ENCODE results near the gene PCDH17. TPM values are rescaled to one million over a fixed set of nuclear protein-coding genes. Genes with fewer than 3 reads are reported as not detected.

The PCDH17 gene
- total and polyA plus RNA-seq, 2 donors (not counting 1 experiment from before 2014, with no cell fraction given), result not detected

GRCh38 chr13:57637515-57637914 is 6.0 kb downstream of the PCDH17 start:
- ChIA-PET CTCF (no interaction called here), POLR2A (no interaction called here)
- TF ChIP-seq, protein P1, sequence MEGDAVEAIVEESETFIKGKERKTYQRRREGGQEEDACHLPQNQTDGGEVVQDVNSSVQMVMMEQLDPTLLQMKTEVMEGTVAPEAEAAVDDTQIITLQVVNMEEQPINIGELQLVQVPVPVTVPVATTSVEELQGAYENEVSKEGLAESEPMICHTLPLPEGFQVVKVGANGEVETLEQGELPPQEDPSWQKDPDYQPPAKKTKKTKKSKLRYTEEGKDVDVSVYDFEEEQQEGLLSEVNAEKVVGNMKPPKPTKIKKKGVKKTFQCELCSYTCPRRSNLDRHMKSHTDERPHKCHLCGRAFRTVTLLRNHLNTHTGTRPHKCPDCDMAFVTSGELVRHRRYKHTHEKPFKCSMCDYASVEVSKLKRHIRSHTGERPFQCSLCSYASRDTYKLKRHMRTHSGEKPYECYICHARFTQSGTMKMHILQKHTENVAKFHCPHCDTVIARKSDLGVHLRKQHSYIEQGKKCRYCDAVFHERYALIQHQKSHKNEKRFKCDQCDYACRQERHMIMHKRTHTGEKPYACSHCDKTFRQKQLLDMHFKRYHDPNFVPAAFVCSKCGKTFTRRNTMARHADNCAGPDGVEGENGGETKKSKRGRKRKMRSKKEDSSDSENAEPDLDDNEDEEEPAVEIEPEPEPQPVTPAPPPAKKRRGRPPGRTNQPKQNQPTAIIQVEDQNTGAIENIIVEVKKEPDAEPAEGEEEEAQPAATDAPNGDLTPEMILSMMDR (IDR thresholded peaks at IDR 0.05), result no peak
- TF ChIP-seq EZH2 (IDR thresholded peaks at IDR 0.05; ENCODE audit: borderline replicate concordance, insufficient read depth, low read depth, low read length, poor library complexity, severe bottlenecking), result no peak
- intact Hi-C loops (cut with micrococcal nuclease), result no loop called here
- ATAC-seq (ENCODE audit: low read depth) (no peak), DNase-seq (no peak)
- H3K27me3 ChIP-seq (replicated peaks in 1 of 4; ENCODE audit: control extremely low read depth in 1 of 4, control insufficient read depth in 3 of 4, insufficient read depth in 4 of 4, low read length in 3 of 4), result peaks cover 0 to 22% (median 5%) of the 10 kb centered on the region in 4 experiments
- H4K20me1 ChIP-seq (ENCODE audit: control insufficient read depth, insufficient read depth, low read length, poor library complexity, severe bottlenecking), result no peaks in the 10 kb centered on the region
- H3K4me1 Mint-ChIP-seq, result peaks cover 4% of the 10 kb centered on the region
- no peaks in the 10 kb centered on the region for H3K36me3 ChIP-seq (replicated peaks in 1 of 2; ENCODE audit: control extremely low read depth in 1 of 2, control insufficient read depth in 1 of 2, extremely low read depth in 1 of 2, insufficient read depth in 2 of 2, low read length in 1 of 2)
- H3K4me3 Mint-ChIP-seq, result no peak overlapping the region
- peaks cover 6% of the 10 kb centered on the region for H3K27me3 Mint-ChIP-seq
- 100% methylated on average over 1 of the region's 1 CpG for WGBS (ENCODE audit: insufficient coverage)
- no peak overlapping the region for H3K27ac Mint-ChIP-seq
- H3K4me2 ChIP-seq (replicated peaks; ENCODE audit: low read depth, low read length, poor library complexity, severe bottlenecking), result no peak overlapping the region
- no peaks in the 10 kb centered on the region for H3K9me3 Mint-ChIP-seq (ENCODE audit: insufficient read depth)
- H2AFZ ChIP-seq (ENCODE audit: insufficient read depth, low read depth, low read length, poor library complexity, severe bottlenecking), result no peak overlapping the region
- peaks cover 0 to 8% of the 10 kb centered on the region in 2 donors for H3K4me1 ChIP-seq (ENCODE audit: control insufficient read depth in 2 of 2, insufficient read depth in 2 of 2, low read length in 2 of 2)
- no peak overlapping the region for H3K4me3 ChIP-seq (ENCODE audit: control extremely low read depth in 1 of 5, extremely low read depth in 1 of 5, insufficient read depth in 1 of 5, low read depth in 2 of 5, low read length in 4 of 5)
- no peaks in the 10 kb centered on the region for H3K79me2 ChIP-seq (ENCODE audit: control insufficient read depth, insufficient read depth, low read length)
- no peak overlapping the region for H3K27ac ChIP-seq (ENCODE audit: low read length in 2 of 2)
- peaks cover 0 to 25% (median 0%) of the 10 kb centered on the region in 3 donors for H3K9me3 ChIP-seq (ENCODE audit: control extremely low read depth in 1 of 3, control insufficient read depth in 2 of 3, insufficient read depth in 1 of 3, low read length in 2 of 3)
- no peak overlapping the region for H3K9ac ChIP-seq (ENCODE audit: low read length)

DNA sequence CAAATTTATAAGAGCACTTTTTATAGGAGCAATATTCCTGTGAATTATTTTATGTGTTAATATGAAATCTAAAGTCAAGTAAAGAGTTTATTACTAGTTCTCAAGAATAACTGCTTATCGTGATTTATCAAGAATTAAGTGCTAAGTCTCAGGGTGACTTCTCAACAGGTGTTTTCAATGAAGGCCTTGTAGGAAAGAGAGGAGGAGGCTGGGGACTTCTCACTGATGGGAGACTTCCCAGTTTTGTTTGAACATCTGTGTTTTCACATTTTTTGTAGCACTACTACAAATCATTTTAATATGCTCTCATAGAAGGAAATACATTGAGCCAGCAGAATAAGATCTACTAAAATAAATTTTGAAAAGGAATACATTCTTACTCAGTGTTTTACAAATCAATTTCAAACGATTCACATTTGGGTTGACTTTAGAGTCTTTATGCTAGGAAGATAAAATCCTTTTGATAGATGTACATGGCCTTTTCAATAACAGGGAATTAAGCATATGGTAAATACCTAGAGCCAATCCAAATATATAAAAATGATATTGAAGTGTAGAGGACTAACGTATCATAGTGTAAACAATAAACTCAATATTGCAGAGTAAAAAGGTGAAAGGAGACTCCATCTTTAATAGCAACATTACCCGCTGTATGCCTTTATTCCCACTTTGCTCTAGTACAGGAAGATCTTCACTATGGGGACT is 6.8 kb downstream of the PCDH17 start:
- H3K4me3 Mint-ChIP-seq, result no peak overlapping the region
- ChIA-PET CTCF (no interaction called here), POLR2A (no interaction called here)
- no peak for ATAC-seq (ENCODE audit: low read depth)
- intact Hi-C loops (cut with micrococcal nuclease), result no loop called here
- Histone ChIP-seq H3K4me2 (replicated peaks; ENCODE audit: low read depth, low read length, poor library complexity, severe bottlenecking) (no peak overlapping the region), H3K4me3 (ENCODE audit: control extremely low read depth in 1 of 5, extremely low read depth in 1 of 5, insufficient read depth in 1 of 5, low read depth in 2 of 5, low read length in 4 of 5) (no peak overlapping the region), H3K9ac (ENCODE audit: low read length) (no peak overlapping the region), H3K36me3 (replicated peaks in 1 of 2; ENCODE audit: control extremely low read depth in 1 of 2, control insufficient read depth in 1 of 2, extremely low read depth in 1 of 2, insufficient read depth in 2 of 2, low read length in 1 of 2) (no peaks in the 10 kb centered on the region), H3K27me3 (replicated peaks in 1 of 4; ENCODE audit: control extremely low read depth in 1 of 4, control insufficient read depth in 3 of 4, insufficient read depth in 4 of 4, low read length in 3 of 4) (peaks cover 0 to 13% (median 0%) of the 10 kb centered on the region in 4 experiments), H3K79me2 (ENCODE audit: control insufficient read depth, insufficient read depth, low read length) (no peaks in the 10 kb centered on the region), H4K20me1 (ENCODE audit: control insufficient read depth, insufficient read depth, low read length, poor library complexity, severe bottlenecking) (no peaks in the 10 kb centered on the region), H3K27ac (ENCODE audit: low read length in 2 of 2) (no peak overlapping the region), H3K9me3 (ENCODE audit: control extremely low read depth in 1 of 3, control insufficient read depth in 2 of 3, insufficient read depth in 1 of 3, low read length in 2 of 3) (peaks cover 0 to 17% (median 0%) of the 10 kb centered on the region in 3 donors), H3K4me1 (ENCODE audit: control insufficient read depth in 2 of 2, insufficient read depth in 2 of 2, low read length in 2 of 2) (peaks cover 0 to 2% of the 10 kb centered on the region in 2 donors), H2AFZ (ENCODE audit: insufficient read depth, low read depth, low read length, poor library complexity, severe bottlenecking) (no peak overlapping the region)
- no peak overlapping the region for H3K27ac Mint-ChIP-seq
- no peak for TF ChIP-seq EZH2 (IDR thresholded peaks at IDR 0.05; ENCODE audit: borderline replicate concordance, insufficient read depth, low read depth, low read length, poor library complexity, severe bottlenecking)
- TF ChIP-seq, protein P1 (IDR thresholded peaks at IDR 0.05), result no peak
- peaks cover 2% of the 10 kb centered on the region for H3K4me1 Mint-ChIP-seq
- no peaks in the 10 kb centered on the region for H3K27me3 Mint-ChIP-seq
- WGBS (ENCODE audit: insufficient coverage), result no CpG with 5 or more reads among the region's 4 CpGs
- no peaks in the 10 kb centered on the region for H3K9me3 Mint-ChIP-seq (ENCODE audit: insufficient read depth)
- no peak for DNase-seq

Data from B cell (primary cell).